NCI-H2081 treated with DMSO at 0.1 percent for 48 hours (cell line): ENCODE results near the gene OR1L8.

ENCODE experiments used
- DNase-seq: peaks from one replicate; lab custom pipeline; 2025; lab: John Stamatoyannopoulos, UW

OR1L8 gene

DNA sequence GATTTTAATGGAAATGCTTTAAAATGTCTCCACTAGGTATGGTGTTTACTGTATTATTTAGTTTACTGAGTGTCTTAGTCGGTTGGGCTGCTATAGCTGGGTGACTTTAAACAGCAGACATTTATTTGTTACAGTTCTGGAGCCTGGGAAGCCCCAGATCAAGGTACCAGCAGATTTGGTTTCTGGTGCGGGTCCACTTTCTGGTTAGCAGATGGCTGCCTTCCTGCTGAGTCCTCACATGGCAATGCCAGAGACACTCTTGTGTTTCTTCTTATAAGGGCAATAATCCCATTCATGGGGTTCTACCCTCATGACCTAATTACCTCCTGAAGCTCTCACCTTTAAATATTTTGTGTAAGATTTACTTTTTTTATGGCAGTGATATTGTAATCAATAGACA, 65.0 kb downstream of the OR1L8 start:
- no peak for DNase-seq
